GM18505 (cell line): ENCODE measurements around the gene TPRX1.
"Not testable (repeated sequence)": the region's sequence is repeated elsewhere in the genome, so short reads cannot be mapped to it uniquely, and the experiment has no call there.

Source experiments
- ATAC-seq: cut with Tn5 transposase; IDR thresholded peaks from one replicate; pipeline ENCODE4 v1.9.1; 2021; ENCODE audit not compliant: unreplicated experiment
- POLR2A ChIP-seq: IDR thresholded peaks from 4 replicates; pipeline ENCODE4 v1.6.1; 2011; ENCODE audit warnings: borderline replicate concordance; ENCODE audit not compliant: insufficient read depth, insufficient read length; ENCODE audit errors: extremely low read depth

Gene TPRX1

DNA sequence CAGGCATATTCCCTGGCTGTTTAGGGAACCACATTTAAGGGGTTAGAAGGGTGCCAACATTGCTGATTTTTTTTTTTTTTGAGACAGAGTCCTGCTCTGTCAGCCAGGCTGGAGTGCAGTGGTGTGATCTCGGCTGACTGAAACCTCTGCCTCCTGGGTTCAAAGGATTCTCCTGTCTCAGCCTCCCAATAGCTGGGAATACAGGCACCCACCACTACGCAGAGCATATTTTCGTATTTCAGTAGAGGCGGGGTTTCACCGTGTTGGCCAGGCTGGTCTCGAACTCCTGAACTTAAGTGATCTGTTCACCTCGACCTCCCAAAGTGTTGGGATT lies 9.6 kb upstream of the TPRX1 start:
- ATAC-seq = no peak
- TF ChIP-seq POLR2A = no peak

DNA sequence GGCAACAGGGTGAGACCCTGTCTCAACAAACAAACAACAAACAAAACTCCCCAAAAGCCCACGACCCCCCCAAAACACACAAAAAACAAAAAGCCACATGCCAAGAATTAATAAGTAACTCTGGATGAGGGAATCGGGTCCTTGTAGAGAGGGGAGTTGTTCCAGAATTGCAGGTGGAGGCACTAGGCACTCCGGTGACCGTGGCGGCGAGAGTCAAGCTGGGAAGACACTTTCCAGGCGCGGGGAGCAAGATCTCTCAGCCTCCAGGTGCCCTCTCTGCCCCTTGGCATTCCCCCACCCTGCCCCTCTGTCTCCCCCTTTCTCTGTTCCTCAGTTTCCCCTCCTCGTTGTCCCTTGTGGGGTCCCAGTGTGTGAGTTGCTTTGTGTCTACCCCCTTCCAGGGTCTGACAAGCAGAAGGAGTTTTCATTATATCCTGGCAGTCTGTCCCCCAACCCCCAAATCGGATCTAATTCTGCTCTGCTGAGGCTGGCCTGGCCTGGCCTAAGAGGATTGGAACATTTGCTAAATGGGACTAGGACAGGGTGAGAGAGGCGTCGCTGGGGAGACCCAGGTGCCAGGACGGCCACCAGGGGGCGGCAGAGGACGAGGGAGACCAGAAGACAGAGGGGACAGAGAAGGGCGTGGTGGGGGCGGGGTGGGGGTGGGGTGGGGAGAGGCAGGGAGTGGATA lies 9.1 kb upstream of the TPRX1 start:
- no peak for ATAC-seq
- no peak for TF ChIP-seq POLR2A

DNA sequence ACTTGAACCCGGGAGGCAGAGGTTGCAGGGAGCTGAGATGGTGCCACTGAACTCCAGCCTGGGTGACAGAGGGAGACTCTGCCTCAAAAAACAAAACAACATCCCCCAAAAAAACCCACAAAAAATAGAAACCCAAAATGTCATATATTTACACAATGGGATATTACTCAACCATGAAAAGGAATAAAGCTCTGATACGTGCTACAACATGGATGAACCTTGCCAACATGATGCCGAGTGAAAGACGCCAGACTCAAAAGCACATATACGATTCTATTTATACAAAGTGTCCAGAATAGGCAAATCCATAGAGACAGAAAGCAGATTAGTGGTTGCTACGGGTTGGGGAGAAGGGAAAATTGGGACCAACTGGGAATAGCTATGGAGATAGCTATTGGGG lies 2.1 kb upstream of the TPRX1 start:
- no peak for TF ChIP-seq POLR2A
- ATAC-seq = no peak

DNA sequence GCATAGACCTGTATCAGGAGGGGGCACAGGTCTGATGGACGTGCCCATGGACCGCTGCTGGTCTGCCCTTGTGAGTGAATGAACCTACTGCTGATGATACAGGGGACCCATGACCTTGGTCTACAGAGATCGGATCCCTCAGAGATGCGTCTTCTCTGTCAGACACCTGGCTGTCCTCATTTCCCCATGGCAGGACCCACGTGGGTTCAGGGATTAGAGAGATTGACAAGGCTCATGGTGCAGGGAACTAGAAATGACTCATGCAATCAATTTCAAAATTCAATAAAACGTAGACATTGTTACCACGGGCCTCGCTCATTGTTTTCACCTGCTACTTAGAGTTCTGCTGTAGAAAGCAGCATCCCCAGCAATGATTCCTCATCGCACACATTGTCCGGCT lies 962 bp upstream of the TPRX1 start:
- ATAC-seq = no peak
- TF ChIP-seq POLR2A = no peak

DNA sequence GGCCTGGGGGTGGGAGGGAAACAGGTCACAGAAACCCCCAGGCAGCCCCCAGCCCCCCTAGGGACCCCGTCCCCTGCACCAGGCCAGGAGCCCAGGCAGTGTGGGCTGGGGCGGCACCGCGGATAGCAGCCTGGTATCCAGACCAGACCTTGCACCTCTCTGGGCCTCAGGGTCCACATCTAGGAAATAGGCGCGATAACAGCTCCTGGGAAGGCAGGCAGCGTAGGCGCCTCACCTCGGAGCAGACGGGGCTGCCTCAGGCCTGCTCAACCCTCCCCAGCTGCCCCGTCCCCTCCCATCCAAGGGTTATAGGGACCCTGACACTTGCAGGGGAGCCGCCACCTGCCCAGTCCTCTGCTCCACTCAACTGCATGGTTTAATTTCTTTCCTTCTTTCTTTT lies 680 bp downstream of the TPRX1 start:
- ATAC-seq = not testable (repeated sequence)

DNA sequence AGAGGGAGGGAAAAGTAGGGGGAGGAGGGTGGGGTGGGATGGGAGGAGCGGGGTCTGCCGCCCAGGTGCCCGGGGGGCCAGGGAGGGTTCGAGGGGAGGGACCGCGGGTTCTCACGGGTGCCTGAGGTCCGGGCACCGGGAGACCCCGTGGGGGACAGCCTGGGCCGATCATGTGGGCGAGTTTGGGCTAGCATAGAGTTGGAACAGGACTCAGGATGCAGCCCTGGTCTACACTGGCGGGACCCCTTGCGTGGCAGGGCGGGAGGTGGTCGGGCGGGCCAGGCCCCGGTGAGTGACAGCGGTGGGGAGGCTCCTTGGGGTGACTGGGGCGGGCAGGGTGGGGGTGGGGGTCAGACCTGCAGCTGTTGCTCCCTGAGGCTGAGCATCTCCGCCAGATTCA lies 1.2 kb downstream of the TPRX1 start:
- ATAC-seq = not testable (repeated sequence)

DNA sequence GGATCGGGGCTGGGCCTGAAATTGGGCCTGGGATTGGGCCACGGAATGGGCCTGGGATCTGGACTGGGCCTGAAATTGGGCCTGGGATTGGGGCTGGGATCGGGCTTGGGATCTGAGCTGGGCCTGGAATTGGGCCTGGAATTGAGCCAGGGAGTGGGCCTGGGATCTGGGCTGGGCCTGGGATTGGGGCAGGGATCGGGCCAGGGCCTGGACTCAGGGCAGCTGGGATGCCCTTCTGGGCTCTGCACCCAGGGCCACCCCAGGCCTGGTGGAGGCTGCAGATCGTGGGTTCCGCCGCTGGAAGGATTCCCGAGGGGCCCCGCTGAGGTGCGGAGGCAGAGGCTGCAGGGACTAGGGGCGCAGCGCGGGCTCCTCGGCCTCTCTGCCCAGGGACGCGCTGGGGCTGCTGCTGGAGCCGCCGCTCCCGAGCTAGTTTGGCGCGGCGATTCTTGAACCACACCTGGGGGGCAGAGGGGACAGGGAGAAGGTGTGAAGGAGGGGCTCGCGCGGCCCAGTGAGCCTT lies 1.8 kb downstream of the TPRX1 start:
- no peak for ATAC-seq
- no peak for TF ChIP-seq POLR2A

DNA sequence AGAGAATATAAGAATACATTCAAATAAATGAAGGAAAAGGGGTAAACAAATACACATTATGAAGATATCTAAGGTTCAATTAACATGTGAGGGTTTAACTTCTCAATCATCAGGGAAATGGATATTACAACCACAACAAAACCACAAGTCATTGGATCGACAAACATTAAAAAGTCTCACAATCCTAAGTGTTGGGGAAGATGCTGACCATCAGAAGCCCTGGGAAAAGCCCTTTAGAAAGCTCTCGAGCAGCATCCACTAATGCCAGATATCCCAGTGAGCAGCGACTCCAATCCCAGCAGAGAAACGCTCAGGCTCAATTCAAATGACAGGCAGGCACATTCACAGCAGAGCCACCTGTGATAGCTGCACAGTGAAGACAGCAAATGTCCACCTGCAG lies 3.1 kb downstream of the TPRX1 start:
- no peak for TF ChIP-seq POLR2A
- no peak for ATAC-seq

DNA sequence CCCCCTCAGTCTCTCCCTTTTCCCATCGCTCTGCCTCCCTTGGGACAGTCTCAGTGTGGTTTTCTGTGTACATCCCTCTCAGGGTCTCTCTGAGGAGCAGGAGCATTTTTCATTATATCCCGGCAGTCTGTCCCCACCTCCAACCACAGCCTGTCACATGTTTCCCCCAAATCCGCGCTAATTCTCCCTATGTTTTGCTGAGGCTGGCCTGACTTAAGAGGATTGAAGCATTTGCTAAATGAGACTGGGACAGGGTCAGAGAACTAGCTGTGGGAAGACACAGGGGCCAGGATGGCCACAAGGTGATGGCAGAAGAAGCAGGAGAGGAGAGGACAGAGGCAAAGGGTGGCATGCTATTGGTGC lies 5.5 kb downstream of the TPRX1 start:
- no peak for TF ChIP-seq POLR2A
- ATAC-seq = no peak

DNA sequence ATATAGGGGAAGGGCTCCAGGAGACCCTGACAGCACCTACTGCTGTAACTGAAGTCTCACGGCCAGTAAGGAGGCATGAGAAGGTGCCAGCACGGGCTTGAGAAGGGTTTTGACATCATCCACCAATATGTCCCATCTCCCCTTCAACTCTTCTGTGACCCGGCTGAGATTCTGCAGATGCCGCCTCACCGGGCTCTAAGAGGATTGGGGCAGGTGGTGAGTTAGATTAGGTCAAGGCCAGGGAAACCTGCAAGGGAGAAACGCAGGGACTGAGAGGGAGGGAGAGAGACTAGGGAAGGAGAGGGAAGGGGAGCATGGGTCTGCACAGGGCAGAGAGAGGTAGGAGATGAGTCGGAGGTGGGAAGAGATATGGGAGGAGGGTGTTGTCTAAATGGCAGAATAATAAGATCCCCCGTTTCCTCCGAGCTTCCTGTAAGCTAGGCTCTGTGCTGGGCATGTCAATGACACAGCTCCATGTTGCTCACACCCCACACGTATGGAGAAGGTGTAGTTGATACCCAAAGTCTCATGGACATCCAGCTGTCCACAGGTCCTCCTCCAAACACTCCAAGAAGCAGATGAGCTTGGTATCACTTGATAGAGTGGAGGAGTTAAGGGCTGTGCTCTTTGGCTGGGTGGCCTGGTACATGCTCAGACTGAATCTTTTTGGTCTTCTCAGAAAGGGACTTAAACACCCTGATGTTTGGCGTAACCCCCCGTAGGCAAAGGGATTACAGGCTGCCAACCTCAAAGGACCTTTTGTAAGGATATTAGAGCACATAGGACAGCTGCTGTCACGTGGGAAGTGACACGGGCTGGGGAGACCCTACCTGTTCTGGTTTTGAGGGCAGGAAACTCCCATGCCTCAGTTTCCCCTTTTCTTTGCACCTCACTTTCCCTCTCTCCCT lies 6.1 kb downstream of the TPRX1 start:
- ATAC-seq = no peak
- TF ChIP-seq POLR2A = no peak

DNA sequence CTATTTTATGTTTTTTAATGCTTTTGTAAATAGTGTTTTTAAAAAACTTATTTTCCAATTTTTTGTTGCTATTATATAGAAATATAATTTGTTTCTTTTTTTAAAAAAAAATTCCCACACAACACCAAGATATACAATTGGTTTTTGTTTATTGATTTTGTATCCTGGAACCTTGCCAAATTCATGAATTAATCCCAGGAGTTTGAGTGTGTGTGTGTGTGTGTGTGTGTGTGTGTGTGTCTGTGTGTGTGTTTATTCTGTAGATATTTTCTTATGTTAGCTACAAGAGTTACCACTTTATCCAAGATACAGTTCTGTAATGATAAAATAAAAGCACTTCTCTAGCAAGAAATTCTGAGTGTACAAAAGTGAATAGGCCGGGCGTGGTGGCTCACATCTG lies 7.6 kb downstream of the TPRX1 start:
- TF ChIP-seq POLR2A = no peak
- ATAC-seq = no peak

DNA sequence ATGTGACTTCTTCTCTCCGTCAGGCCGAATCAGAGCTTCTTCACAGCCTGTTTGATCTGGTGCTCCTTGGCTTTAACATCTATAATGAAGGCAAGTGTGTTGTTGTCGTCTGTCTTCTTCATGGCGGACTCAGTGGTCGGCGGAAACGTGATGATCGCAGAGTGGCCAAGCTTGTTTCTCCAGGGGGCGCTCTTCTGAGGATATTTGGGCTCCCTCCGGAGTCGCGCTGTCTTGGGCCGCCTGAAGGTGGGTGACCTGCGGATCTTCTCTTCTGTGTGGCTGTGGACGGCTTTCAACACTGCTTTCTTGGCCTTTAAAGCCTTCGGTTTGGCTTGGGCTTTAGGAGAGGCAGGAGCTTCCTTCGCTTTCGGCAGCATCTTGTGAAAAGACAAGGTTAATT lies 9.8 kb downstream of the TPRX1 start:
- no peak for TF ChIP-seq POLR2A
- no peak for ATAC-seq

DNA sequence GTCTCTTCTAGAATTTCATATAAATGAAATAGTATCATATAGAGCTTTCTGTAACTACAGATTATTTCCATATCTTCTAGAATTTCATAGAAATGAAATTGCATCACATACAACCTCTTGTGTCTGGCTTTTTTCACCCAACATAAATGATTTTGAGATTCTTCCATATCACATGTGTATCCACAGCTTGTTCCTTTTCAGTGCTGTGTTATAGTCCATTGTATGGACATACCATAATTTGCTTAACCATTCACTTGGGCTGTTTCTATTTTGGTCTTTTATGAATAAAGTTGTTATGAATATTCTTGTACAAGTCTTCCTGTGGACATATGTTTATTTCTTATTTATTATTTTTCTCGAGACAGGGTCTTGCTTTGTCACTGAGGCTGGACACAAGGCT lies 11.7 kb downstream of the TPRX1 start:
- ATAC-seq = no peak
- no peak for TF ChIP-seq POLR2A

DNA sequence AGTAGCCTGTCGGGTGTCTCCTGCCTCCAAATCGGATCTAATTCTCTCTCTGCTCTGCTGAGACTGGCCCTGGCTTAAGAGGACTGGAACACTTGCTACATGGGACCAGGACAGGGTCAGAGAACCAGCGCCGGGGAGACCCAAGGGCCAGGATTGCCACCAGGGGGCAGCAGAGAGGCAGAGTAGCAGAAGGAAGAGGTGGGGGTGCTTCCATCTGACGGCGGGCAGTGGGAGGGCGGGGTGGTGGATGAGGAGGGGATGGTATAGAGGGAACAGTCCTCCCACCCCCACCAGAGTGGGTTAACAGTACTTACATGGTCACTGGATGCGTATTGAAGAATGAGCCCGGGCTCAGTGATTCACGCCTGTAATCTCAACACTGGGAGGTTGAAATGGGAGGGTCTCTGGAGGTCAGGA lies 13.9 kb downstream of the TPRX1 start:
- no peak for ATAC-seq
- TF ChIP-seq POLR2A = no peak

DNA sequence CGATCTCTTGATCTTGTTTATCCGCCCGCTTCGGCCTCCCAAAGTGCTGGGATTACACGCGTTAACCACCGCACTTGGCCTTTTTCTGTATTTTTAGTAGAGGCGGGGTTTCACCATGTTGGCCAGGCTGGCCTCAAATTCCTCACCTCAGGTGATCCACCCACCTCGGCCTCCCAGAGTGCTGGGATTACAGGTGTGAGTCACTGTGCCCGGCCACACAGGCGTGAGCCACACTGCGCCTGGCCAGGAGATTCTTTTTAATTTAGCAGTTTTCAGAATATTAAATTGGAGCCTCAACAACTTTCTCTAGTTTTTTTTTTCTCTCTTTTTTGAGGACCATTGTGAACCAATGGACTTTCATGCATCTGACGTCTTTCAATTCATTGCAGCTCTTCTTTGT lies 14.5 kb downstream of the TPRX1 start:
- ATAC-seq = not testable (repeated sequence)

DNA sequence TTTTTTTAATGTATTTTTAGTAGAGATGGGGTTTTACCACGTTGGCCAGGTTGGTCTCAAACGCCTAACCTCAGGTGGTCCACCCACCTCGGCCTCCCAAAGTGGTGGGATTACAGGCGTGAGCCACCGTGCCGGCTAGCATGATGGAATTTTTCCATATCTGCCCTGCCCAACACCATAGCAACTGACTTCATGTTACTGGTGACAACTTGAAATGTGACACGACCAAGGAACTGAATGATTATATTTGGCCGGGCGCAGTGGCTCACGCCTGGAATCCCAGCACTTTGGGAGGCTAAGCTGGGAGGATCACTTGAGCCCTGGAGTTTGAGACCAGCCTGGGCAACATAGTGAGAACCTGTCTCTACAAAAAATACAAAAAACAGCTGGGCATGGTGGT lies 17.0 kb downstream of the TPRX1 start:
- not testable (repeated sequence) for ATAC-seq
